Gastrocnemius medialis (tissue), 4 donors: ENCODE measurements around the gene GPBP1. TPM values are rescaled to one million over a fixed set of nuclear protein-coding genes. Genes with fewer than 3 reads are reported as not detected.

Source experiments
- ATAC-seq, 2 donors: fragments of 150-250 bp; one replicate each; pipeline ENCODE4 v1.9.1; 2016
- DNase-seq, 2 donors: peaks; one replicate each; pipeline ENCODE4 v3.0.0-alpha.2; 2019
- H3K27ac ChIP-seq, 4 donors: fragments of 200-600 bp; sonication (generic); 1 replicate in 1 of 4; 2 replicates in 3 of 4; pipeline ENCODE4 v1.5.1; 2016 to 2018; ENCODE audit warnings: mild to moderate bottlenecking in 2 of 4, moderate library complexity in 1 of 4
- H3K27me3 ChIP-seq, 3 donors: fragments of 200-600 bp; sonication (generic) in 2 of 3; 1 replicate in 1 of 3; 2 replicates in 2 of 3; pipeline versions ENCODE4 v1.5.1 to v1.6.0; 2016 to 2019; ENCODE audit warnings: mild to moderate bottlenecking in 1 of 3, moderate library complexity in 1 of 3
- H3K36me3 ChIP-seq, 2 donors: fragments of 200-600 bp; sonication (generic) in 1 of 2; one replicate each; pipeline ENCODE4 v1.5.1; 2017 to 2018
- H3K4me1 ChIP-seq, 2 donors: fragments of 200-600 bp; sonication (generic) in 1 of 2; one replicate each; pipeline ENCODE4 v1.5.1; 2016 to 2017; ENCODE audit warnings: mild to moderate bottlenecking in 2 of 2
- H3K4me3 ChIP-seq, 4 donors: fragments of 200-600 bp; sonication (generic) in 3 of 4; 1 replicate in 1 of 4; 2 replicates in 3 of 4; pipeline ENCODE4 v1.5.1; 2016 to 2019; ENCODE audit warnings: mild to moderate bottlenecking in 2 of 4
- H3K9me3 ChIP-seq, 3 donors: fragments of 200-600 bp; sonication (generic) in 2 of 3; 1 replicate in 1 of 3; 2 replicates in 2 of 3; pipeline ENCODE4 v1.5.1; 2016 to 2019
- POLR2A ChIP-seq, 2 donors: fragments of 450-650 bp; IDR thresholded peaks; one replicate each; pipeline ENCODE4 v1.6.1; 2017; ENCODE audit warnings: antibody characterized with exemption in 2 of 2, mild to moderate bottlenecking in 2 of 2, moderate library complexity in 2 of 2
- in situ Hi-C, 4 donors: fragments of 200-750 bp; cut with MboI; loops; one replicate each; pipeline versions ENCODE4 v1.15.0 to v1.8.0; 2017; ENCODE audit warnings: low sequenced_read_pairs in 4 of 4
- intact Hi-C: fragments of 100-400 bp; cut with DNase I; formaldehyde crosslinking; loops from one replicate; pipeline ENCODE4 v1.15.1; 2023; ENCODE audit warnings: low total_unique reads
- total RNA-seq, 4 donors: library from RNA; depleted of rRNA; stranded (reverse); fragments of >200 nt; gene quantifications; one replicate each; pipeline versions ENCODE4 v1.1.0 to v1.2.3, GENCODE V29; 2016
- TF ChIP-seq, protein P1 (sequence below), 5 experiments: fragments of 450-650 bp in 3 of 5; fragments of 200-600 bp in 2 of 5; sonication (generic) in 2 of 5; IDR thresholded peaks in 4 of 5; conservative IDR thresholded peaks in 1 of 5; 1 replicate in 4 of 5; 2 replicates in 1 of 5; pipeline ENCODE4 v1.5.1; 2016 to 2019; ENCODE audit warnings: antibody characterized with exemption in 5 of 5, mild to moderate bottlenecking in 3 of 5, moderate library complexity in 3 of 5

GPBP1 gene
- total RNA-seq, 4 donors from 2014 or later, result 40.4 to 58.0 (median 50.5) TPM

DNA sequence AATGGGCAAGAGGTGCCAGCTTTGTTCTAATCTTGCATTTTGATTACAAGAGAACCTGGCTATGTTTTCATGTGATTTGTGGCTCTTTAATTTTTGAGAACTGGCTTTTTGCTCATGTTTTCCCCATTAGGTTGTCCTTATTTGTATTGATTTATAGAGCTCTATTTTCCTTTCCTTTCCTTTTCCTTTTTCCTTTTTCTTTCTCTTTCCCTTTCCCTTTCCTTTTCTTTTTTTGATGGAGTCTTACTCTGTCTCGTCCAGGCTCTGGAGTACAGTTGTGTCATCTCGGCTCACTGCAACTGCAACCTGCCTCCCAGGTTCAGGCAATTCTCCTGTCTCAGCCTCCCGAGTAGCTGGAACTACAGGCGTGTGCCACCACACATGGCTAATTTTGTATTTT lies 55.5 kb downstream of the GPBP1 start:
- Histone ChIP-seq H3K27ac (no peak overlapping the region), H3K4me3 (no peak overlapping the region), H3K4me1 (no peaks in the 10 kb centered on the region), H3K36me3 (peaks cover 0 to 18% of the 10 kb centered on the region in 2 donors), H3K27me3 (no peaks in the 10 kb centered on the region), H3K9me3 (no peaks in the 10 kb centered on the region)
- intact Hi-C loops (no loop called here), in situ Hi-C loops (loop anchor here in 2 of 4 donors (10.0 kb wide), 2 partner anchors 325 to 335 kb away; partner anchors contain the start of gene SETD9 (in 1 of the 2))
- DNase-seq, result no peak
- TF ChIP-seq, protein P1, sequence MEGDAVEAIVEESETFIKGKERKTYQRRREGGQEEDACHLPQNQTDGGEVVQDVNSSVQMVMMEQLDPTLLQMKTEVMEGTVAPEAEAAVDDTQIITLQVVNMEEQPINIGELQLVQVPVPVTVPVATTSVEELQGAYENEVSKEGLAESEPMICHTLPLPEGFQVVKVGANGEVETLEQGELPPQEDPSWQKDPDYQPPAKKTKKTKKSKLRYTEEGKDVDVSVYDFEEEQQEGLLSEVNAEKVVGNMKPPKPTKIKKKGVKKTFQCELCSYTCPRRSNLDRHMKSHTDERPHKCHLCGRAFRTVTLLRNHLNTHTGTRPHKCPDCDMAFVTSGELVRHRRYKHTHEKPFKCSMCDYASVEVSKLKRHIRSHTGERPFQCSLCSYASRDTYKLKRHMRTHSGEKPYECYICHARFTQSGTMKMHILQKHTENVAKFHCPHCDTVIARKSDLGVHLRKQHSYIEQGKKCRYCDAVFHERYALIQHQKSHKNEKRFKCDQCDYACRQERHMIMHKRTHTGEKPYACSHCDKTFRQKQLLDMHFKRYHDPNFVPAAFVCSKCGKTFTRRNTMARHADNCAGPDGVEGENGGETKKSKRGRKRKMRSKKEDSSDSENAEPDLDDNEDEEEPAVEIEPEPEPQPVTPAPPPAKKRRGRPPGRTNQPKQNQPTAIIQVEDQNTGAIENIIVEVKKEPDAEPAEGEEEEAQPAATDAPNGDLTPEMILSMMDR (IDR thresholded peaks at IDR 0.05 in 4 of 5, conservative IDR thresholded peaks at IDR 0.05 in 1 of 5), result no peak
- ATAC-seq, result no peak

DNA sequence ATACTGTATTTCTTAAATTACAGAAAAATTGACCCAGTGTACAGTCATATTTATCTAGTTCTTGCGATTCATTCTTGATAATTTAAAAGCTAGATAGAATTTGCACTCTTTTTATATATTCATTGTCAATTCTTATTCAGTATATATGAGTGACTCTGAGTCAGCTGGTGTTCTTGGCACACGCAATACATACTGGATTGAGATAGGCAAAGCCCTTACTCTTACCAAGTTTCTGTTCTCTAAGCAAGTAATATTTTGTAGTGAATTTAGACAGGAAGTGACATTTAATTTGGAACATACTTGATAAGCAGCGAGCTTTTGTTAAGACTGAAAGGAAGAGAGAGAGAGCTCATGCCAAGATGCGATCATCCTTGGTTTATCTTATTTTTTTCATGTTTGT lies 57.7 kb downstream of the GPBP1 start:
- in situ Hi-C loops (no loop called here), intact Hi-C loops (no loop called here)
- TF ChIP-seq, protein P1 (IDR thresholded peaks at IDR 0.05 in 4 of 5, conservative IDR thresholded peaks at IDR 0.05 in 1 of 5), result no peak
- TF ChIP-seq POLR2A (IDR thresholded peaks at IDR 0.05), result no peak
- H3K27ac ChIP-seq, result no peak overlapping the region
- H3K36me3 ChIP-seq, result peaks cover 0 to 18% of the 10 kb centered on the region in 2 donors
- no peaks in the 10 kb centered on the region for H3K27me3 ChIP-seq
- H3K4me3 ChIP-seq, result no peak overlapping the region
- DNase-seq (no peak), ATAC-seq (no peak)
- H3K4me1 ChIP-seq, result no peaks in the 10 kb centered on the region
- H3K9me3 ChIP-seq, result no peaks in the 10 kb centered on the region

DNA sequence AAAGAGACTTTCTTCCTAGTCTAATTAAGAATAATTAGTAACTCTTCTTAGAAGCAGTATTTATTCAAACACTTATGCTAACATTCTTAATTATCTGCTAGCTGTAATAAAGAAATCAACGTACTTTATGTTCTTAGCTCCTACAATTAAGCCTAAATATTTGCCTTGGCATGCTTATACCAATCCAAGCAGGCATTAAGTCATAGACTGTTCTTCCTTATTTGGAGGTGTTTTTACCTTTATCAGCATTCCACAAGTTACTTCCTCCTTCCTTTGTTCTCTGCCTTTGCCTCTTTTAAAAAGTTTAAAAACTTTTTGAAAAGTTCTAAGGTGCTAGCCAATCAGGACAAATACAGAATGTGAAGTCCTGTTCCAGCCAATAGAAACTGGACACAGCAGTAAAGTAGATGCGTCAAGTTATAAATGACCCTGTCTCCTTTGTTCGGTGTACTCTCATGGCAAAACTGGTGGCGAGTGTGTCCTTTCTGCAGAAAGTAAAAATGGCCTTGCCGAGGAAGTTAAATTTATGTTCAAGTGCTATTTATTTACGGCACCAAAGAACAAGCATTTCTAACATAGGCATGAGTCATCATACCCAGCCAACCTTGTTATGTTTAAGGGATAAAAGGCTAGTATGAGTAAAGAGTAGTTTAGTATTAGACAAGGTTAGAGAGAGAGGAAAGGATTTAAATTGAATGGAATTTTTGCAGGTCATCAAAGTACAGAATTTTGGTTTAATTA lies 58.6 kb downstream of the GPBP1 start:
- H3K4me1 ChIP-seq, result no peaks in the 10 kb centered on the region
- DNase-seq (no peak), ATAC-seq (no peak)
- no peak for TF ChIP-seq POLR2A (IDR thresholded peaks at IDR 0.05)
- TF ChIP-seq, protein P1 (IDR thresholded peaks at IDR 0.05 in 4 of 5, conservative IDR thresholded peaks at IDR 0.05 in 1 of 5), result no peak
- H3K4me3 ChIP-seq, result no peak overlapping the region
- intact Hi-C loops (no loop called here), in situ Hi-C loops (no loop called here)
- H3K27ac ChIP-seq, result no peak overlapping the region
- no peaks in the 10 kb centered on the region for H3K9me3 ChIP-seq
- peaks cover 0 to 26% of the 10 kb centered on the region in 2 donors for H3K36me3 ChIP-seq
- no peaks in the 10 kb centered on the region for H3K27me3 ChIP-seq

DNA sequence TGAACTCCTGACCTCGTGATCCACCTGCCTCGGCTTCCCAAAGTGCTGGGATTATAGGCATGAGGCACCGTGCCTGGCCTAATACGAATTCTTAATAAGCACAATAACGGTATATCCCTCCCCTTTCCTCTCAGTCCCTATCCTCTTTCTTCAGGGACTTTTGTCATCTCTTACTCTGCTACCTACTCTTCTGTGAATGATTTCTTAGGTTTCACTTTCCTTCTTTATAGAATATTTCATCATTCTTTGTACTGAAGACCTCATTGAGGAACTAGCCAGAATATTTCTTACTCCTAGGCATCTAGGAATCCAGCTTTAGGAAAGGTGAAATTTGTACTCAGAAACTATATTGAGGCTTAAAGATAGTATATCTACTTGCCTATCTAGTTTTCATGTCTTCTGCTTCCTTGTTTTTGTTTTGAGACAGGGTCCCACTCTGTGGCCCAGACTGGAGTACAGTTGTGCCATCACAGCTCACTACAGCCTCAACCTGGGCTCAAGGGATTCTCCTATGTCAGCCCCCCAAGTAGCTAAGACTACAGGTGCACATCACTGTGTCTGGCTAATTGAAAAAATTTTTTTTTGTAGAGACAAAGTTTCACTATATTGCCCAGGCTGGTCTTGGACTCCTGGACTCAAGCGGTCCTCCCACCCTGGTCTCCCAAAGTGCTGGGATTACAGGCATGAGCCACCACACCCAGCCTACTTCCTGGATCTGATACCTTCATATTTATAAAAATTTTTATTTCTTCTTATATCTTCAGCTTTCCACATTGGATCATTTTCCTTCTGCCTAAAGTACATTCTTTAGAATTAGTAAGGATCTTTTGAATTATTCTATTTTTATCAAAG lies 69.7 kb downstream of the GPBP1 start:
- H3K4me3 ChIP-seq, result no peak overlapping the region
- TF ChIP-seq POLR2A (IDR thresholded peaks at IDR 0.05), result no peak
- TF ChIP-seq, protein P1 (IDR thresholded peaks at IDR 0.05 in 4 of 5, conservative IDR thresholded peaks at IDR 0.05 in 1 of 5), result no peak
- no peaks in the 10 kb centered on the region for H3K4me1 ChIP-seq
- no peak for ATAC-seq
- intact Hi-C loops (no loop called here), in situ Hi-C loops (no loop called here)
- H3K9me3 ChIP-seq, result no peaks in the 10 kb centered on the region
- peaks cover 2 to 13% of the 10 kb centered on the region in 2 donors for H3K36me3 ChIP-seq
- DNase-seq, result no peak
- H3K27me3 ChIP-seq, result no peaks in the 10 kb centered on the region
- H3K27ac ChIP-seq, result no peak overlapping the region
